T1000 (cell line): Measurements from ENCODE around the gene KPNA4.

Experiments
- DNase-seq: peaks from one replicate; lab custom pipeline; 2025; ENCODE audit warnings: mixed read lengths; lab: John Stamatoyannopoulos, UW

Gene KPNA4

DNA sequence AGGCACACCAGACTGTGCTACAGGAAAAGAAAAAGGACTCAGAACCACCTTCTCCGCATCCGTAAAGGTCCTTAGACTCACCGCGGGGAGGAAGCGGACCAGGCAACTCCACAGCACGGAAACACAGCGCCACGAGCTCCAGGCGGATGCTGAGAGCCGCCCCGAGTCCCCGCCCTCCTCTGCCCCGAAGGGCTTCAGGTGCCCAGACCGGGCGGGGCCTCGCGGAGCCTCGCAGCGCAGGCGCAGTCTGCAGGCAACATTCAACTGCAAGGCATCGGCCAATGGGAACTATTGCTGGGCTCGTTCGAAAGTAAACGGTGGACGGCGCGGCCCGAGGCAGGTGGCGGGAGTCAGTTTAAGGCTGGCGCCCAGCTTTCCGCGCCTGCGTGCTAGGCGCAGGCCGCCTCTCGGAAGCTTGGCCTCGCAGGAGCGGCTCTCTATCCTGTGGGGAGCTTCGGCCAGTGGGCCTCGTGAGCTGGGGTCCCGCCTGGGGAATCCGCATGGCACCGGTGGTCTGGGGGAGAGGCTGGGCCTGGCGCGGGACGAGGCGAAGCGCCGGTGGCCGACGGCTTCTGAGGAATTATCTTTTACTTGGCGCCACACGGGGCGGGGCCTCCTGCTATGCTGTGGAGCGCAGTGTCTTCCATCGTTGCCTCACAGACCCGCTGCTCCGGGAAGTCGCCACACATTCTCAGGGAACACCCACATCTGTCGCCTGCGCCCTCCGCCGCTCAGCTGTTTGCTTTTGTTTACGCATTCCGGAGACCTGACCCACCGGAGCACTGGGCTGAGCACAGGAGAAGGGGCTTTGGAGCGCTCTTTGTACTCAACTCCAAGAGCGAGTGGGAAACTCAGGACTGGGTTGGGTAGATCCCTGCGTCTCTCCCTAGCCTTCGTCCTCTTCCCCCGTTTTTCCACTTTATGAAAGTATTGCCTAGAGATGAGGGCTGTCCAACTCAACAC, 115.5 kb downstream of the KPNA4 start, which contains the start of gene TRIM59:
Gene TRIM59 (minus strand): TSS at position 151 of the 963 bp plus-strand sequence. CDS start 10,603 bp downstream, outside the sequence.
- peak; percentile 92 for DNase-seq

DNA sequence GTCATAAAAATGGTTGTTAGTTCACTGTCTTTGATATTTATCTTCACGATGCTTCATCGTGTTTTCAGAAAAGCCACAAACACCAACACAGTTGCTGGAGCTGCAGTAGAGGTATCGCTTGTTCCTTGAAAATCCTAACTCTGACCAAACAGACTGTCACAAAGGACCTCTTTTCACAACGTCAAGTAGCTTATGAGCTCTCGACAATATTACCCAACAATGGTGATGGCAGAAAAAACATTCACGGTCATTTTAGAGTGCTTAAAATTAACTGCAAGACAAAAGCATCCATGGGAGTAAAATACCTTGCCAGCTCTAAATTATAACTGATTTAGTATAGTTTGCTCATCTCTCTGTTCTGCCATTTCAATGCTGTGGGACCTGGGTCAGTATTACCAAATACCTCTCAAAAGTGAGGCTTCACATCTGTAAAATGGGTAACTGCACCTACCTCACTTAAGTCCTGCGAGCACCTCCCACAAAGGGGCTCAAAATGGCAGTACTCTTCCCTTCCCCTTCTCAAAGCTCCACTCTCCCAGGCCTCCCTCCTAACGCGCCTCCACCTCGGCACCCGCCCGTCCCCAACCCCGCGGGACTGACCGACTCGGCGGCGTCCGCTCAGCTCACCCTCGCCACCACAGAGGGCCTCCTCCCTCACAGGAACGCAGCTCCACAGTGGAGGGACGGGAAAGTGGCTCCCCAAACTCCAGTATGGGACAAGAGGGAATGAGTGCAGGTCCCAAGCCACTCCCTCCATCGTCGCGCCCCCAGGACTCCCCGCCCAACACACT, 116.3 kb downstream of the KPNA4 start:
- DNase-seq = no peak

- DNase-seq = no peak
Measured at GRCh38 chr3:160447544-160447943, 117.8 kb downstream of the KPNA4 start.

GRCh38 chr3:160446522-160447056, 118.8 kb downstream of the KPNA4 start:
- DNase-seq = no peak

- no peak for DNase-seq
Measured at GRCh38 chr3:160445854-160446253, 119.5 kb downstream of the KPNA4 start.
